ENCODE data around the gene COX8C.

- TF ChIP-seq POLR2A (IDR thresholded peaks at IDR 0.05) (no peak), CTCF (IDR thresholded peaks at IDR 0.05) (no peak), EP300 (IDR thresholded peaks at IDR 0.05) (no peak), POLR2AphosphoS5 (IDR thresholded peaks at IDR 0.05) (no peak)
Measured at GRCh38 chr14:93326196-93326595, 20.8 kb upstream of the COX8C start.

Measured in suprapubic skin (tissue), 4 donors.